IMR-90 (cell line): ENCODE results near the gene NR2F1. TPM values are rescaled to one million over a fixed set of nuclear protein-coding genes. Genes with fewer than 3 reads are reported as not detected.

Experiments used
- ATAC-seq: fragments of 200-7000 bp; cut with Tn5 transposase; 2 replicates; pipeline ENCODE4 v1.9.1; 2020; ENCODE audit warnings: low read depth, mild to moderate bottlenecking, moderate library complexity
- BruUV-seq: library from RNA; stranded (reverse); fragments of 400-500 nt; replicated peaks from 2 replicates; lab custom pipeline; 2021; lab: Mats Ljungman, UMichigan
- CTCF ChIA-PET: fragments of 300-600 bp; formaldehyde crosslinking; extraction: SDS; loops from one replicate; lab custom pipeline; 2021; ENCODE audit warnings: antibody characterized with exemption; lab: Yijun Ruan, JAX
- POLR2A ChIA-PET: fragments of 300-600 bp; sonication (Branson Sonifier 250); formaldehyde crosslinking; loops from one replicate; lab custom pipeline; 2022; ENCODE audit warnings: antibody characterized with exemption; ENCODE audit not compliant: unreplicated experiment; lab: Charles Lee
- DNase-seq: peaks from one replicate; pipeline ENCODE4 v3.0.0; 2013
- H2AFZ ChIP-seq: replicated peaks from 2 replicates; pipeline ENCODE3; 2013; ENCODE audit warnings: low read length, mild to moderate bottlenecking; ENCODE audit not compliant: poor library complexity
- H2AK5ac ChIP-seq: 2 replicates; pipeline ENCODE4 v1.6.1; 2013; ENCODE audit warnings: low read depth, low read length, inconsistent platforms
- H2AK9ac ChIP-seq: replicated peaks from 2 replicates; pipeline ENCODE3; 2013; ENCODE audit warnings: mild to moderate bottlenecking, low read depth, low read length, moderate library complexity; ENCODE audit not compliant: poor library complexity
- H2BK120ac ChIP-seq: 2 replicates; pipeline ENCODE4 v1.6.1; 2013; ENCODE audit warnings: low read depth, low read length, inconsistent platforms
- H2BK15ac ChIP-seq: 3 replicates; pipeline ENCODE4 v1.6.1; 2013; ENCODE audit warnings: low read depth, low read length, inconsistent platforms
- H2BK20ac ChIP-seq: 2 replicates; pipeline ENCODE4 v1.6.1; 2013; ENCODE audit warnings: low read depth, mild to moderate bottlenecking, inconsistent platforms, low read length, moderate library complexity
- H2BK5ac ChIP-seq: 2 replicates; pipeline ENCODE4 v1.6.1; 2013; ENCODE audit warnings: mild to moderate bottlenecking, low read depth, low read length, inconsistent platforms; ENCODE audit not compliant: poor library complexity, severe bottlenecking
- H3K14ac ChIP-seq: replicated peaks from 2 replicates; pipeline ENCODE4 v1.6.1; 2013; ENCODE audit warnings: low read depth, low read length, inconsistent platforms
- H3K18ac ChIP-seq: 2 replicates; pipeline ENCODE4 v1.6.1; 2013; ENCODE audit warnings: low read depth, low read length, control low read depth
- H3K23ac ChIP-seq: 2 replicates; pipeline ENCODE4 v1.6.1; 2013; ENCODE audit warnings: low read depth, low read length, inconsistent platforms
- H3K27ac ChIP-seq: 2 replicates; pipeline ENCODE4 v1.5.1; 2013; ENCODE audit warnings: mild to moderate bottlenecking, control low read depth, low read length; ENCODE audit not compliant: insufficient read depth
- H3K27me3 ChIP-seq: 2 replicates; pipeline ENCODE4 v1.6.1; 2013; ENCODE audit warnings: low read length; ENCODE audit not compliant: control insufficient read depth, insufficient read depth
- H3K36me3 ChIP-seq: 2 replicates; pipeline ENCODE4 v1.6.1; 2013; ENCODE audit warnings: low read length, mixed read lengths; ENCODE audit not compliant: control insufficient read depth, insufficient read depth
- H3K4ac ChIP-seq: 2 replicates; pipeline ENCODE4 v1.6.1; 2013; ENCODE audit warnings: low read depth, low read length, inconsistent platforms
- H3K4me1 ChIP-seq: 2 replicates; pipeline ENCODE4 v1.6.1; 2013; ENCODE audit warnings: low read length, mixed read lengths; ENCODE audit not compliant: control insufficient read depth, insufficient read depth
- H3K4me2 ChIP-seq: 2 replicates; pipeline ENCODE4 v1.6.1; 2013; ENCODE audit warnings: low read depth, mild to moderate bottlenecking, control low read depth, low read length, moderate library complexity
- H3K4me3 ChIP-seq: 2 replicates; pipeline ENCODE4 v1.5.1; 2013; ENCODE audit warnings: low read depth, mild to moderate bottlenecking, control low read depth, low read length, moderate library complexity; ENCODE audit not compliant: insufficient read depth
- H3K56ac ChIP-seq: 2 replicates; pipeline ENCODE4 v1.6.1; 2013; ENCODE audit warnings: low read length, inconsistent platforms; ENCODE audit not compliant: insufficient read depth; ENCODE audit errors: extremely low read depth
- H3K79me1 ChIP-seq, 2 experiments: 2 replicates each; pipeline ENCODE4 v1.6.1; 2013; ENCODE audit warnings: low read length in 2 of 2, inconsistent platforms in 1 of 2, low read depth in 1 of 2
- H3K9ac ChIP-seq: 2 replicates; pipeline ENCODE4 v1.6.1; 2013; ENCODE audit warnings: low read depth, low read length, control low read depth
- H3K9me1 ChIP-seq: 2 replicates; pipeline ENCODE4 v1.6.1; 2013; ENCODE audit warnings: low read length, inconsistent platforms; ENCODE audit not compliant: insufficient read depth
- H3K9me3 ChIP-seq: 2 replicates; pipeline ENCODE4 v1.6.1; 2013; ENCODE audit warnings: low read length; ENCODE audit not compliant: control insufficient read depth, insufficient read depth
- H4K20me1 ChIP-seq: 2 replicates; pipeline ENCODE4 v1.6.1; 2013; ENCODE audit warnings: low read length, inconsistent platforms; ENCODE audit not compliant: insufficient read depth
- H4K5ac ChIP-seq: 2 replicates; pipeline ENCODE4 v1.6.1; 2013; ENCODE audit warnings: mild to moderate bottlenecking, low read depth, low read length, control low read depth
- H4K8ac ChIP-seq, 2 experiments: 2 replicates each; pipeline ENCODE4 v1.6.1; 2013; ENCODE audit warnings: low read depth in 2 of 2, low read length in 2 of 2, control low read depth in 1 of 2, inconsistent platforms in 1 of 2
- H4K91ac ChIP-seq: 2 replicates; pipeline ENCODE4 v1.6.1; 2013; ENCODE audit warnings: low read depth, low read length, inconsistent platforms; ENCODE audit not compliant: insufficient read depth
- CEBPB ChIP-seq: IDR thresholded peaks from 2 replicates; pipeline ENCODE4 v1.6.1; 2012; ENCODE audit warnings: low read depth, low read length, improper control_type of control experiment
- CTCF ChIP-seq: conservative IDR thresholded peaks from 2 replicates; pipeline ENCODE4 v1.5.1; 2012; ENCODE audit warnings: mild to moderate bottlenecking, low read depth, low read length, improper control_type of control experiment
- ELK1 ChIP-seq: fragments of 150-350 bp; IDR thresholded peaks from 2 replicates; pipeline ENCODE4 v1.6.1; 2016; ENCODE audit warnings: low read depth, mild to moderate bottlenecking, low read length, moderate library complexity, borderline replicate concordance
- MAZ ChIP-seq: IDR thresholded peaks from 2 replicates; pipeline ENCODE4 v1.6.1; 2012; ENCODE audit warnings: low read depth, mild to moderate bottlenecking, low read length, improper control_type of control experiment, moderate library complexity, borderline replicate concordance
- MXI1 ChIP-seq: IDR thresholded peaks from 2 replicates; pipeline ENCODE4 v1.6.1; 2012; ENCODE audit warnings: low read depth, mild to moderate bottlenecking, low read length, moderate library complexity, borderline replicate concordance
- NFE2L2 ChIP-seq: fragments of 150-350 bp; IDR thresholded peaks from 2 replicates; pipeline ENCODE4 v1.6.1; 2016; ENCODE audit warnings: low read depth, mild to moderate bottlenecking, low read length
- POLR2A ChIP-seq: IDR thresholded peaks from 2 replicates; pipeline ENCODE4 v1.6.1; 2012; ENCODE audit warnings: mild to moderate bottlenecking, low read depth, low read length
- RCOR1 ChIP-seq: IDR thresholded peaks from 2 replicates; pipeline ENCODE4 v1.6.1; 2012; ENCODE audit warnings: mild to moderate bottlenecking, low read length, improper control_type of control experiment; ENCODE audit not compliant: insufficient replicate concordance
- SMC3 ChIP-seq: fragments of 150-350 bp; IDR thresholded peaks from 2 replicates; pipeline ENCODE4 v1.6.1; 2016; ENCODE audit warnings: low read depth, mild to moderate bottlenecking, antibody characterized with exemption, low read length, moderate library complexity
- USF2 ChIP-seq: fragments of 150-350 bp; IDR thresholded peaks from 2 replicates; pipeline ENCODE4 v1.6.1; 2017; ENCODE audit warnings: mild to moderate bottlenecking, antibody characterized with exemption, low read length, low read depth
- WGBS, 2 experiments: methylation state at CpG; one replicate each; pipeline versions ENCODE4 v1.1.5 to v1.1.7; 2013; ENCODE audit warnings: missing lambda C conversion rate in 2 of 2; ENCODE audit not compliant: insufficient read length in 1 of 2; ENCODE audit errors: extremely low coverage in 2 of 2; 5-methylcytosine and 5-hydroxymethylcytosine counted together
- dilution Hi-C: fragments of 300-500 bp; cut with HindIII; formaldehyde crosslinking; loops from one replicate; pipeline ENCODE4 v1.14.3; 2018; ENCODE audit warnings: low sequenced_read_pairs; ENCODE audit not compliant: unreplicated experiment
- in situ Hi-C: fragments of 300-500 bp; cut with MboI; formaldehyde crosslinking; loops from 3 replicates; pipeline ENCODE4 v1.14.3; 2019; ENCODE audit warnings: low sequenced_read_pairs, inconsistent platforms, mixed read lengths
- intact Hi-C: fragments of 100-400 bp; cut with micrococcal nuclease; formaldehyde crosslinking; loops from 2 replicates; pipeline ENCODE4 v1.10.0; 2022
- polyA plus RNA-seq, 3 experiments: library from polyadenylated mRNA; depleted of rRNA; stranded (reverse); fragments of >200 nt; gene quantifications; 2 replicates each; pipeline ENCODE4 v1.2.3, GENCODE V29; 2012; ENCODE audit warnings: low replicate concordance in 1 of 3
- total RNA-seq: library from RNA; depleted of rRNA; stranded (reverse); fragments of >200 nt; gene quantifications from 2 replicates; pipeline ENCODE4 v1.2.3, GENCODE V29; 2012

NR2F1 gene
- total and polyA plus RNA-seq, 2 of the 4 experiments (the other 2 are of a cell fraction), result 19.0 to 160 TPM

GRCh38 chr5:93583768-93584595 is 960 bp downstream of the NR2F1 start (continued):
- no peak for TF ChIP-seq NFE2L2
- no peak for TF ChIP-seq MXI1
- no peak for TF ChIP-seq SMC3
- TF ChIP-seq CEBPB, result no peak

GRCh38 chr5:93584596-93585040 is 1.6 kb downstream of the NR2F1 start:
- H3K56ac ChIP-seq, result no peak overlapping the region
- H2BK15ac ChIP-seq, result no peak overlapping the region
- H3K79me1 ChIP-seq, result peaks cover 0 to 11% of the 10 kb centered on the region in 2 experiments; a peak in 2 of 4 replicates
- no TSS peak for BruUV-seq
- intact Hi-C loops, result loop anchor here (5.0 to 10.0 kb wide), 7 partner anchors 397 to 1268 kb away; no protein-coding TSS in a partner anchor
- no peak overlapping the region for H2BK120ac ChIP-seq
- H2AK9ac ChIP-seq, result no peak overlapping the region
- H3K18ac ChIP-seq, result no peak overlapping the region
- CTCF ChIA-PET, result no interaction called here
- H2AK5ac ChIP-seq, result no peak overlapping the region
- no peak overlapping the region for H3K23ac ChIP-seq
- dilution Hi-C loops, result no loop called here
- no peak overlapping the region for H4K91ac ChIP-seq
- POLR2A ChIA-PET, result interaction anchor here (0.6 kb wide), 3 partner anchors 186 to 531 kb away, joined by 3 to 11 read pairs (median 6); no protein-coding TSS in a partner anchor
- peaks cover 1% of the 10 kb centered on the region; the same call in 1 of the 2 replicates for H3K4me1 ChIP-seq
- H2BK5ac ChIP-seq, result peak overlapping the region; percentile 99
- H3K14ac ChIP-seq, result no peak overlapping the region
- H3K36me3 ChIP-seq, result peaks cover 26% of the 10 kb centered on the region
- no peak overlapping the region for H4K5ac ChIP-seq
- no peaks in the 10 kb centered on the region for H3K27me3 ChIP-seq
- in situ Hi-C loops, result loop anchor here (10.0 to 25.0 kb wide), 4 partner anchors 330 to 1272 kb away; no protein-coding TSS in a partner anchor
- WGBS, 2 experiments, result no CpG with 5 or more reads among the region's 48 CpGs
- H3K27ac ChIP-seq, result peak overlapping the region; percentile 62
- H3K9ac ChIP-seq, result peak overlapping the region; percentile 100; the same call in 1 of the 2 replicates
- DNase-seq (no peak), ATAC-seq (no peak)
- no peaks in the 10 kb centered on the region; the same call in 1 of the 2 replicates for H4K20me1 ChIP-seq
- H3K4me3 ChIP-seq, result peak overlapping the region; percentile 99
- no peak overlapping the region for H4K8ac ChIP-seq
- no peak overlapping the region for H3K4me2 ChIP-seq
- no peak overlapping the region for H2BK20ac ChIP-seq
- H3K9me1 ChIP-seq, result no peaks in the 10 kb centered on the region
- H2AFZ ChIP-seq, result no peak overlapping the region
- H3K9me3 ChIP-seq, result no peaks in the 10 kb centered on the region
- no peak overlapping the region; the same call in 1 of the 2 replicates for H3K4ac ChIP-seq
- TF ChIP-seq USF2, result no peak
- TF ChIP-seq MXI1, result no peak
- no peak for TF ChIP-seq CEBPB
- TF ChIP-seq ELK1, result no peak
- TF ChIP-seq MAZ, result no peak
- no peak for TF ChIP-seq RCOR1
- no peak for TF ChIP-seq NFE2L2
- TF ChIP-seq POLR2A, result no peak
- no peak for TF ChIP-seq CTCF
- no peak for TF ChIP-seq SMC3
